ENCODE measurements around the gene ICAM3. TPM values are rescaled to one million over a fixed set of nuclear protein-coding genes. Genes with fewer than 3 reads are reported as not detected.
A peak's percentile ranks its signal among the peaks of the same experiment; 100 is the strongest.
"Not testable (repeated sequence)": the region's sequence is repeated elsewhere in the genome, so short reads cannot be mapped to it uniquely, and the experiment has no call there.

ICAM3 gene
- total RNA-seq, 1 experiment from 2014 or later: 7.9 TPM

- Mint-ChIP-seq H3K27ac (ENCODE audit: low read depth, unreplicated experiment) (peak within 1 kb of the TSS; percentile 80), H3K27me3 (ENCODE audit: insufficient read depth, unreplicated experiment) (no peaks in the 10 kb centered on the region), H3K4me3 (ENCODE audit: unreplicated experiment) (peak within 1 kb of the TSS; percentile 89), H3K36me3 (ENCODE audit: insufficient read depth, unreplicated experiment) (peaks cover 21% of the 10 kb centered on the region), H3K9me3 (ENCODE audit: unreplicated experiment) (no peaks in the 10 kb centered on the region), H3K4me1 (ENCODE audit: insufficient read depth, unreplicated experiment) (peaks cover 6% of the 10 kb centered on the region)
- no TSS peak for BruUV-seq (replicated peaks)
- CTCF ChIA-PET: interaction anchor here (0.6 to 2.5 kb wide), 11 partner anchors 8 to 121 kb away, joined by 3 to 9 read pairs (median 4); partner anchors contain the start of gene ICAM1
- TF ChIP-seq CTCF (IDR thresholded peaks at IDR 0.05; ENCODE audit: unreplicated experiment): no peak
- DNase-seq (ENCODE audit: unreplicated experiment): peak; percentile 100
- intact Hi-C loops (cut with micrococcal nuclease): loop anchor here (2.0 to 5.0 kb wide), 2 partner anchors 48 to 112 kb away; partner anchors contain the start of gene RAVER1
- POLR2A ChIA-PET: interaction anchor here (0.7 to 2.5 kb wide), 22 partner anchors 8 to 1936 kb away, joined by 3 to 51 read pairs (median 4); partner anchors contain the start of genes CDC37, ICAM1, ICAM4 and MRPL4
These were observed 41.1 kb upstream of the ICAM3 start, which contains the start of gene TYK2 for GRCh38 chr19:10380313-10381102. TSS of gene TYK2 (minus strand) at chr19:10380572. CDS start at chr19:10378406, 2,166 bp downstream.

GRCh38 chr19:10379880-10380312 is 40.5 kb upstream of the ICAM3 start:
- Mint-ChIP-seq H3K27ac (ENCODE audit: low read depth, unreplicated experiment) (peak overlapping the region; percentile 80), H3K9me3 (ENCODE audit: unreplicated experiment) (no peaks in the 10 kb centered on the region), H3K36me3 (ENCODE audit: insufficient read depth, unreplicated experiment) (peaks cover 24% of the 10 kb centered on the region), H3K4me3 (ENCODE audit: unreplicated experiment) (peak overlapping the region; percentile 89), H3K27me3 (ENCODE audit: insufficient read depth, unreplicated experiment) (no peaks in the 10 kb centered on the region), H3K4me1 (ENCODE audit: insufficient read depth, unreplicated experiment) (peaks cover 6% of the 10 kb centered on the region)
- POLR2A ChIA-PET: interaction anchor here (0.7 to 2.5 kb wide), 19 partner anchors 9 to 1936 kb away, joined by 3 to 51 read pairs (median 4); partner anchors contain the start of genes CDC37, ICAM1, MRPL4 and RAVER1
- CTCF ChIA-PET: interaction anchor here (0.6 to 1.9 kb wide), 11 partner anchors 9 to 121 kb away, joined by 3 to 8 read pairs (median 4); no protein-coding TSS in a partner anchor
- intact Hi-C loops (cut with micrococcal nuclease): loop anchor here (2.0 to 5.0 kb wide), 2 partner anchors 48 to 111 kb away; partner anchors contain the start of gene RAVER1
- TSS peak; percentile 81 for BruUV-seq (replicated peaks)
- DNase-seq (ENCODE audit: unreplicated experiment): no peak
- no peak for TF ChIP-seq CTCF (IDR thresholded peaks at IDR 0.05; ENCODE audit: unreplicated experiment)

GRCh38 chr19:10378124-10378523 is 38.7 kb upstream of the ICAM3 start:
- Mint-ChIP-seq H3K36me3 (ENCODE audit: insufficient read depth, unreplicated experiment) (peaks cover 36% of the 10 kb centered on the region), H3K4me1 (ENCODE audit: insufficient read depth, unreplicated experiment) (peaks cover 6% of the 10 kb centered on the region), H3K27ac (ENCODE audit: low read depth, unreplicated experiment) (no peak overlapping the region), H3K9me3 (ENCODE audit: unreplicated experiment) (no peaks in the 10 kb centered on the region), H3K4me3 (ENCODE audit: unreplicated experiment) (no peak overlapping the region), H3K27me3 (ENCODE audit: insufficient read depth, unreplicated experiment) (no peaks in the 10 kb centered on the region)
- ChIA-PET POLR2A (no interaction called here), CTCF (interaction anchor here (0.6 kb wide), 2 partner anchors 41 to 194 kb away, joined by 3 to 6 read pairs; no protein-coding TSS in a partner anchor)
- intact Hi-C loops (cut with micrococcal nuclease): no loop called here
- TF ChIP-seq CTCF (IDR thresholded peaks at IDR 0.05; ENCODE audit: unreplicated experiment): no peak
- DNase-seq (ENCODE audit: unreplicated experiment): no peak
- BruUV-seq (replicated peaks): no TSS peak

- BruUV-seq (replicated peaks); H3K4me1 Mint-ChIP-seq (ENCODE audit: insufficient read depth, unreplicated experiment); H3K27ac Mint-ChIP-seq (ENCODE audit: low read depth, unreplicated experiment); H3K27me3 Mint-ChIP-seq (ENCODE audit: insufficient read depth, unreplicated experiment); H3K9me3 Mint-ChIP-seq (ENCODE audit: unreplicated experiment); DNase-seq (ENCODE audit: unreplicated experiment); intact Hi-C loops (cut with micrococcal nuclease); H3K4me3 Mint-ChIP-seq (ENCODE audit: unreplicated experiment); POLR2A ChIA-PET: not testable (repeated sequence)
- peaks cover 44% of the 10 kb centered on the region for H3K36me3 Mint-ChIP-seq (ENCODE audit: insufficient read depth, unreplicated experiment)
- CTCF ChIA-PET: interaction anchor here (0.6 kb wide), 1 partner anchor 106 kb away, joined by 3 read pairs; the partner anchor contains the start of gene ICAM1
These were observed 37.8 kb upstream of the ICAM3 start for GRCh38 chr19:10377140-10377640.

Data from MCF 10A (cell line).